C4-2B (cell line): ENCODE results near the gene PSORS1C2.

Experiments
- H3K27ac ChIP-seq: fragments of 450-650 bp; 2 replicates; pipeline ENCODE4 v1.5.1; 2017
- CTCF ChIP-seq: fragments of 450-650 bp; conservative IDR thresholded peaks from 2 replicates; pipeline ENCODE4 v1.5.1; 2017; ENCODE audit warnings: mild to moderate bottlenecking
- ZFX ChIP-seq: fragments of 450-650 bp; IDR thresholded peaks from 2 replicates; pipeline ENCODE4 v1.6.1; 2017

PSORS1C2 gene

GRCh38 chr6:31098449-31098938, 40.4 kb downstream of the PSORS1C2 start:
- no peak for TF ChIP-seq CTCF
- no peak for TF ChIP-seq ZFX
- H3K27ac ChIP-seq = no peak overlapping the region

- no peak overlapping the region for H3K27ac ChIP-seq
- no peak for TF ChIP-seq ZFX
- no peak for TF ChIP-seq CTCF
Measured at GRCh38 chr6:31096656-31097055, 42.2 kb downstream of the PSORS1C2 start.

GRCh38 chr6:31096215-31096614, 42.7 kb downstream of the PSORS1C2 start:
- no peak overlapping the region for H3K27ac ChIP-seq
- TF ChIP-seq ZFX (no peak), CTCF (no peak)

- no peak for TF ChIP-seq CTCF
- no peak for TF ChIP-seq ZFX
- H3K27ac ChIP-seq = peak overlapping the region; percentile 22
Measured at GRCh38 chr6:31094389-31094881, 44.4 kb downstream of the PSORS1C2 start.

GRCh38 chr6:31092769-31093505, 45.9 kb downstream of the PSORS1C2 start:
- no peak overlapping the region for H3K27ac ChIP-seq
- TF ChIP-seq CTCF (no peak), ZFX (no peak)

- H3K27ac ChIP-seq = no peak overlapping the region
- TF ChIP-seq ZFX (no peak), CTCF (no peak)
Measured at GRCh38 chr6:31092238-31092637, 46.6 kb downstream of the PSORS1C2 start.

GRCh38 chr6:31091680-31092079, 47.2 kb downstream of the PSORS1C2 start:
- no peak for TF ChIP-seq CTCF
- TF ChIP-seq ZFX = no peak
- no peak overlapping the region for H3K27ac ChIP-seq
